DOHH2 (cell line): ENCODE results near the gene THRB.

Experiments used
- H3F3A ChIP-seq: fragments of 200-600 bp; sonication (generic), shearing (Covaris generic); 2 replicates; pipeline ENCODE4 v1.6.0; 2016; ENCODE audit warnings: antibody characterized with exemption, mild to moderate bottlenecking; ENCODE audit not compliant: control insufficient read depth, insufficient read depth
- H3K27ac ChIP-seq: fragments of 200-600 bp; sonication (generic); 2 replicates; pipeline ENCODE4 v1.5.1; 2014; ENCODE audit warnings: low read depth, mild to moderate bottlenecking, low read length, moderate library complexity
- H3K27me3 ChIP-seq: fragments of 200-600 bp; sonication (generic); 2 replicates; pipeline ENCODE4 v1.6.1; 2014; ENCODE audit warnings: mild to moderate bottlenecking, low read length, mixed read lengths; ENCODE audit not compliant: control insufficient read depth
- H3K36me3 ChIP-seq: fragments of 200-600 bp; sonication (generic); 2 replicates; pipeline ENCODE4 v1.6.1; 2014; ENCODE audit warnings: mild to moderate bottlenecking, low read length, moderate library complexity, mixed read lengths; ENCODE audit not compliant: control insufficient read depth
- H3K4me1 ChIP-seq: fragments of 200-600 bp; sonication (generic); 2 replicates; pipeline ENCODE4 v1.6.1; 2014; ENCODE audit warnings: mild to moderate bottlenecking, low read length, mixed read lengths; ENCODE audit not compliant: control insufficient read depth
- H3K4me2 ChIP-seq: fragments of 200-600 bp; sonication (generic); 2 replicates; pipeline ENCODE4 v1.6.0; 2014; ENCODE audit warnings: mild to moderate bottlenecking, low read length, moderate library complexity
- H3K4me3 ChIP-seq: fragments of 200-600 bp; sonication (generic); 2 replicates; pipeline ENCODE4 v1.5.1; 2014; ENCODE audit warnings: mild to moderate bottlenecking, low read length, mixed read lengths
- H3K79me2 ChIP-seq: fragments of 200-600 bp; sonication (generic); 2 replicates; pipeline ENCODE4 v1.6.1; 2014; ENCODE audit warnings: mild to moderate bottlenecking, low read length, mixed read lengths; ENCODE audit not compliant: control insufficient read depth
- H3K9me2 ChIP-seq: fragments of 200-600 bp; sonication (generic); replicated peaks from 2 replicates; pipeline ENCODE4 v1.6.1; 2014; ENCODE audit warnings: mild to moderate bottlenecking, low read length, mixed read lengths; ENCODE audit not compliant: control insufficient read depth
- H3K9me3 ChIP-seq: fragments of 200-600 bp; sonication (generic); 2 replicates; pipeline ENCODE4 v1.6.1; 2014; ENCODE audit warnings: antibody characterized with exemption, low read length, mixed read lengths; ENCODE audit not compliant: control insufficient read depth, insufficient read depth
- H4K20me1 ChIP-seq: fragments of 200-600 bp; sonication (generic); 2 replicates; pipeline ENCODE4 v1.6.0; 2014; ENCODE audit warnings: low read depth, mild to moderate bottlenecking, antibody characterized with exemption, low read length, moderate library complexity; ENCODE audit not compliant: control insufficient read depth, insufficient read depth
- CTCF ChIP-seq: fragments of 200-600 bp; sonication (generic); IDR thresholded peaks from one replicate; pipeline ENCODE4 v1.5.1; 2014; ENCODE audit warnings: antibody characterized with exemption, mild to moderate bottlenecking, low read depth, low read length; ENCODE audit not compliant: poor library complexity, severe bottlenecking
- EZH2phosphoT487 ChIP-seq: fragments of 200-600 bp; sonication (generic); IDR thresholded peaks from 2 replicates; pipeline ENCODE4 v1.6.1; 2017; ENCODE audit warnings: borderline replicate concordance, mild to moderate bottlenecking, antibody characterized with exemption, low read length, moderate library complexity, mixed read lengths

Gene THRB

GRCh38 chr3:24286405-24286804, 208.2 kb downstream of the THRB start:
- H3K27me3 ChIP-seq: no peaks in the 10 kb centered on the region
- no peak overlapping the region for H3K4me2 ChIP-seq
- H3K4me1 ChIP-seq: no peaks in the 10 kb centered on the region
- no peaks in the 10 kb centered on the region for H4K20me1 ChIP-seq
- no peak overlapping the region for H3K4me3 ChIP-seq
- H3F3A ChIP-seq: no peaks in the 10 kb centered on the region
- H3K79me2 ChIP-seq: no peaks in the 10 kb centered on the region
- TF ChIP-seq CTCF (no peak), EZH2phosphoT487 (no peak)
- no peaks in the 10 kb centered on the region for H3K36me3 ChIP-seq
- no peak overlapping the region for H3K27ac ChIP-seq
- no peaks in the 10 kb centered on the region for H3K9me2 ChIP-seq
- H3K9me3 ChIP-seq: no peaks in the 10 kb centered on the region

- Histone ChIP-seq H3K4me1 (no peaks in the 10 kb centered on the region), H3K27me3 (no peaks in the 10 kb centered on the region), H3K4me3 (no peak overlapping the region), H3K9me3 (no peaks in the 10 kb centered on the region), H3K4me2 (no peak overlapping the region), H3K27ac (no peak overlapping the region), H3K9me2 (no peaks in the 10 kb centered on the region), H3K79me2 (no peaks in the 10 kb centered on the region), H4K20me1 (no peaks in the 10 kb centered on the region), H3K36me3 (no peaks in the 10 kb centered on the region), H3F3A (no peaks in the 10 kb centered on the region)
- no peak for TF ChIP-seq EZH2phosphoT487
Measured at GRCh38 chr3:24278543-24278942, 216.1 kb downstream of the THRB start.

GRCh38 chr3:24273491-24273890, 221.2 kb downstream of the THRB start:
- no peaks in the 10 kb centered on the region for H4K20me1 ChIP-seq
- no peaks in the 10 kb centered on the region for H3K4me1 ChIP-seq
- H3F3A ChIP-seq: no peaks in the 10 kb centered on the region
- no peaks in the 10 kb centered on the region for H3K9me2 ChIP-seq
- no peaks in the 10 kb centered on the region for H3K27me3 ChIP-seq
- no peaks in the 10 kb centered on the region for H3K36me3 ChIP-seq
- H3K79me2 ChIP-seq: no peaks in the 10 kb centered on the region
- no peak for TF ChIP-seq CTCF
- no peak for TF ChIP-seq EZH2phosphoT487
- H3K4me2 ChIP-seq: no peak overlapping the region
- H3K9me3 ChIP-seq: no peaks in the 10 kb centered on the region
- H3K4me3 ChIP-seq: no peak overlapping the region
- no peak overlapping the region for H3K27ac ChIP-seq

- H3K4me1 ChIP-seq: no peaks in the 10 kb centered on the region
- H3K27me3 ChIP-seq: no peaks in the 10 kb centered on the region
- TF ChIP-seq CTCF: no peak
- no peak for TF ChIP-seq EZH2phosphoT487
Measured at GRCh38 chr3:24272875-24273274, 221.8 kb downstream of the THRB start.

More at GRCh38 chr3:24272875-24273274, 221.8 kb downstream of the THRB start:
- H4K20me1 ChIP-seq: no peaks in the 10 kb centered on the region
- no peak overlapping the region for H3K4me2 ChIP-seq
- no peaks in the 10 kb centered on the region for H3K9me2 ChIP-seq
- H3F3A ChIP-seq: no peaks in the 10 kb centered on the region
- H3K79me2 ChIP-seq: no peaks in the 10 kb centered on the region
- no peak overlapping the region for H3K4me3 ChIP-seq
- no peak overlapping the region for H3K27ac ChIP-seq
- no peaks in the 10 kb centered on the region for H3K36me3 ChIP-seq
- no peaks in the 10 kb centered on the region for H3K9me3 ChIP-seq
